PFSK-1 (cell line): ENCODE data around the gene HDAC7.

Experiments used
- FOXP2 ChIP-seq: optimal IDR thresholded peaks from 2 replicates; pipeline ENCODE3; 2011; ENCODE audit warnings: borderline replicate concordance, control low read depth, inconsistent platforms; ENCODE audit not compliant: insufficient read depth; ENCODE audit errors: extremely low read length, extremely low read depth
- POLR2AphosphoS5 ChIP-seq: IDR thresholded peaks from 2 replicates; pipeline ENCODE4 v1.6.1; 2012; ENCODE audit warnings: low read depth, mild to moderate bottlenecking, control low read depth, low read length, moderate library complexity
- REST ChIP-seq, 2 experiments: IDR thresholded peaks; 2 replicates each; pipeline versions ENCODE4 v1.6.1 to v1.8.0; 2011 to 2012; ENCODE audit warnings: low read depth in 2 of 2, low read length in 2 of 2, control low read depth in 1 of 2, inconsistent platforms in 1 of 2, mild to moderate bottlenecking in 1 of 2, moderate library complexity in 1 of 2; ENCODE audit not compliant: insufficient read depth in 1 of 2
- SIN3A ChIP-seq: IDR thresholded peaks from 2 replicates; pipeline ENCODE4 v1.6.1; 2012; ENCODE audit warnings: mild to moderate bottlenecking, low read length, moderate library complexity, borderline replicate concordance; ENCODE audit not compliant: insufficient read depth
- TAF1 ChIP-seq: IDR thresholded peaks from 2 replicates; pipeline ENCODE4 v1.6.1; 2012; ENCODE audit warnings: low read length, control low read depth, borderline replicate concordance; ENCODE audit not compliant: insufficient read depth

Gene HDAC7

GRCh38 chr12:47825173-47825639, 5.5 kb upstream of the HDAC7 start:
- TF ChIP-seq FOXP2 (no peak), SIN3A (no peak), TAF1 (no peak), POLR2AphosphoS5 (no peak), REST (IDR thresholded peaks at IDR 0.05; ENCODE audit: insufficient read depth in 1 of 2, low read depth in 2 of 2, low read length in 2 of 2) (no peak)

GRCh38 chr12:47824635-47825034, 4.9 kb upstream of the HDAC7 start:
- no peak for TF ChIP-seq REST (IDR thresholded peaks at IDR 0.05; ENCODE audit: insufficient read depth in 1 of 2, low read depth in 2 of 2, low read length in 2 of 2)
- no peak for TF ChIP-seq POLR2AphosphoS5
- TF ChIP-seq TAF1 = no peak
- TF ChIP-seq FOXP2 = no peak
- TF ChIP-seq SIN3A = no peak

GRCh38 chr12:47824198-47824597, 4.5 kb upstream of the HDAC7 start:
- no peak for TF ChIP-seq POLR2AphosphoS5

GRCh38 chr12:47823422-47824086, 3.9 kb upstream of the HDAC7 start:
- TF ChIP-seq SIN3A (no peak), TAF1 (no peak), POLR2AphosphoS5 (no peak), FOXP2 (no peak), REST (IDR thresholded peaks at IDR 0.05; ENCODE audit: insufficient read depth in 1 of 2, low read depth in 2 of 2, low read length in 2 of 2) (no peak)

- TF ChIP-seq POLR2AphosphoS5 (no peak), FOXP2 (no peak), REST (IDR thresholded peaks at IDR 0.05; ENCODE audit: insufficient read depth in 1 of 2, low read depth in 2 of 2, low read length in 2 of 2) (no peak), SIN3A (no peak), TAF1 (no peak)
Measured at GRCh38 chr12:47822863-47823262, 3.2 kb upstream of the HDAC7 start.
